ENCODE measurements around the gene NPPC.

Gene NPPC

DNA sequence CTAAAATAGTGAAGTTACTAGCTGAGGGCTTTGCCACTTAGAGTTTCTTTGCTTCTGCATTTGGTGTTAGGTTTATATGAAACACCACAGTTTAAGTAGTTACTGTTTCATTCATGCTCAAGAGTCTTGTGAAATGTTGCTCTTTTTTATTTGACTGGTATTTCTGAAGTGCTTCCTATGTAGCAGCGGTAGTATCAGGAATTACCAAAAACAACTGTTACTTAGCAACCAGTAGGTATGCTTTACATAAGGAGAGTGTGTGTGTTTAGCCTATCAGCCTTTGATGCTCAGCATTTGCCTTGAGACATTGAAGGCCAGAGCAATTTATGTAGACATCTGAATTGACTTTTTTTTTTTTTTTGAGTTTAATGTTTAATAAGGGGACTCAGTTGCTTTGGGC, 38.9 kb upstream of the NPPC start:
- TF ChIP-seq, protein P1, sequence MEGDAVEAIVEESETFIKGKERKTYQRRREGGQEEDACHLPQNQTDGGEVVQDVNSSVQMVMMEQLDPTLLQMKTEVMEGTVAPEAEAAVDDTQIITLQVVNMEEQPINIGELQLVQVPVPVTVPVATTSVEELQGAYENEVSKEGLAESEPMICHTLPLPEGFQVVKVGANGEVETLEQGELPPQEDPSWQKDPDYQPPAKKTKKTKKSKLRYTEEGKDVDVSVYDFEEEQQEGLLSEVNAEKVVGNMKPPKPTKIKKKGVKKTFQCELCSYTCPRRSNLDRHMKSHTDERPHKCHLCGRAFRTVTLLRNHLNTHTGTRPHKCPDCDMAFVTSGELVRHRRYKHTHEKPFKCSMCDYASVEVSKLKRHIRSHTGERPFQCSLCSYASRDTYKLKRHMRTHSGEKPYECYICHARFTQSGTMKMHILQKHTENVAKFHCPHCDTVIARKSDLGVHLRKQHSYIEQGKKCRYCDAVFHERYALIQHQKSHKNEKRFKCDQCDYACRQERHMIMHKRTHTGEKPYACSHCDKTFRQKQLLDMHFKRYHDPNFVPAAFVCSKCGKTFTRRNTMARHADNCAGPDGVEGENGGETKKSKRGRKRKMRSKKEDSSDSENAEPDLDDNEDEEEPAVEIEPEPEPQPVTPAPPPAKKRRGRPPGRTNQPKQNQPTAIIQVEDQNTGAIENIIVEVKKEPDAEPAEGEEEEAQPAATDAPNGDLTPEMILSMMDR (IDR thresholded peaks at IDR 0.05; ENCODE audit: poor library complexity, severe bottlenecking), result no peak
- peaks cover 8% of the 10 kb centered on the region for H3K4me1 ChIP-seq (ENCODE audit: insufficient read depth, poor library complexity, severe bottlenecking)
- no peaks in the 10 kb centered on the region for H3K9me3 ChIP-seq (ENCODE audit: severe bottlenecking)
- H3K4me3 ChIP-seq (ENCODE audit: severe bottlenecking), result no peak overlapping the region
- DNase-seq (ENCODE audit: low spot score) (no peak), ATAC-seq (ENCODE audit: low read depth) (no peak)
- H3K36me3 ChIP-seq (ENCODE audit: low read depth), result no peaks in the 10 kb centered on the region
- no peaks in the 10 kb centered on the region for H3K27me3 ChIP-seq (ENCODE audit: insufficient read depth, poor library complexity, severe bottlenecking)
- no peak overlapping the region for H3K27ac ChIP-seq (ENCODE audit: poor library complexity, severe bottlenecking)

DNA sequence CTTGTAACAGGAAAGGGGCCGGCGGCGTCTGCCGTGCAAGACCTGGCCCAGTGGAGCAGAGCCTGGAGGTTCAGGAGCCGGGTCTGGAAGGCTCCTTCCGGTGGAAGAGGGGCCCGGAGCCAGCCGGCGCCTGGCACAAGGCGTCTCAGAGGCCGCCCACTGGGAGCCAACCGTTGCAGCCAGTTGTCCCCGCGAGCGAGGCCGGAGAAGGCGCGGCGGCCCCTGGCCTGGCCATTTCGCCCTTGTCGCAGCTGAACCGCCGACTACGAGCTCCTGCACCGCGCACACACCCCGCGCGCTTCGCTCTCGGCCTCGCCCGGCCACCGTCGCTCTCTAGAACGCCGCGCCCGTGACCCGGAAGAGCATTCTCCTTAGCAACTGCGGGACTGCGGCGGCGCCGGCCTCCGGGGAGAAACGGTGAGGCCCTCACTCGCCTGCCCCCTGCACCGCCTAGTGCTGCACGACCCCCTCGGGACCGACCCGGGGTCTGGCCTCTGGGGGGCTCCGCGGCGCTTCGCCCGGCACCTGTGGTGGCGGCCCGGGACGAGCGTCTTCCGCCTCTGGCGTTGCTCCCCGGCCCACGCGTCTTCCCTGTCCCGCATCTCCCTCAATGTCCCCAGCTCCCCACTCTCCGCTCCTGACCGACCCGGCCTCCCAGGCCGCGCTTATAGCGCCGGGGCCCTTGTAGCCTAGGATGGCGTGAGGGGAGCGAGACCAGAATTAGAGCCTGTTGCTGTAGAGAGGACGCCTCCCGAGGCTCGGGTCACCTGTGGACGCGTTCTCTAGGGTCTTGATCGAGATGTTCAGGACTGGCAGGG, 35.4 kb upstream of the NPPC start, which contains the start of gene DIS3L2:
Gene DIS3L2, plus strand, starts transcription at position 365 of the 818 bp plus-strand sequence. CDS start 53,215 bp downstream, outside the sequence.
- Histone ChIP-seq H3K4me1 (ENCODE audit: insufficient read depth, poor library complexity, severe bottlenecking) (peaks cover 8% of the 10 kb centered on the region), H3K27me3 (ENCODE audit: insufficient read depth, poor library complexity, severe bottlenecking) (no peaks in the 10 kb centered on the region), H3K9me3 (ENCODE audit: severe bottlenecking) (no peaks in the 10 kb centered on the region), H3K4me3 (ENCODE audit: severe bottlenecking) (peak within 1 kb of the TSS; percentile 83), H3K27ac (ENCODE audit: poor library complexity, severe bottlenecking) (peak within 1 kb of the TSS; percentile 45), H3K36me3 (ENCODE audit: low read depth) (no peaks in the 10 kb centered on the region)
- peak; percentile 93 for ATAC-seq (ENCODE audit: low read depth)
- TF ChIP-seq, protein P1 (IDR thresholded peaks at IDR 0.05; ENCODE audit: poor library complexity, severe bottlenecking), result no peak
- peak; percentile 71 for DNase-seq (ENCODE audit: low spot score)

DNA sequence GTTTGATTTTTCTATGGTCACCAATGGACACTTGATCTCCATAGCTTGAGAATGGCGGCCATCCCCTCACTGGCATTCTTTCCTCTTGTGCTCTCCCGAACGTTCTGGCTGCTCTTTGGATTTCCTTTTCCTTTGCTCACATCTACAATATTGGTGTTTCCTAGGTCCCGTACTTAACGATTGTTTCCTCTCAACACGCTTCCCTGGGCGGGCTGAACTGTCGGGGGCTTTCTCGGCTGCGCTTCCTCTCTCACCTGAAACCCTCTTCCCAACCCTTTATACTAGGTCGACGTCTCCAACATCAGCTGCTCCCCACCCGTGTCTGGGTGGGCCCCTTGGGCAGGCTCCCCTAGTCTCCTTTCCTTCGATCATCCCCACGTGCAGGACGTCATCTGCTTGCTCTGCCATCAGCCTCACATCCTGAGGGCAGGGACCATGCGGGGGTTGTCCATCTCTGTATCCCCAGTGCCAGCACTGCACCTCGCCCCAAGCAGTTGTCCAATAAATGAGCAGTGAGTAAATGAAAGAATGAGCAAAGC, 34.7 kb upstream of the NPPC start:
- peak overlapping the region; percentile 45 for H3K27ac ChIP-seq (ENCODE audit: poor library complexity, severe bottlenecking)
- no peaks in the 10 kb centered on the region for H3K9me3 ChIP-seq (ENCODE audit: severe bottlenecking)
- H3K27me3 ChIP-seq (ENCODE audit: insufficient read depth, poor library complexity, severe bottlenecking), result no peaks in the 10 kb centered on the region
- H3K36me3 ChIP-seq (ENCODE audit: low read depth), result no peaks in the 10 kb centered on the region
- H3K4me3 ChIP-seq (ENCODE audit: severe bottlenecking), result peak overlapping the region; percentile 83
- TF ChIP-seq, protein P1 (IDR thresholded peaks at IDR 0.05; ENCODE audit: poor library complexity, severe bottlenecking), result no peak
- peaks cover 8% of the 10 kb centered on the region for H3K4me1 ChIP-seq (ENCODE audit: insufficient read depth, poor library complexity, severe bottlenecking)
- ATAC-seq (ENCODE audit: low read depth) (no peak; the same call in 2 of the 3 replicates), DNase-seq (ENCODE audit: low spot score) (no peak)

DNA sequence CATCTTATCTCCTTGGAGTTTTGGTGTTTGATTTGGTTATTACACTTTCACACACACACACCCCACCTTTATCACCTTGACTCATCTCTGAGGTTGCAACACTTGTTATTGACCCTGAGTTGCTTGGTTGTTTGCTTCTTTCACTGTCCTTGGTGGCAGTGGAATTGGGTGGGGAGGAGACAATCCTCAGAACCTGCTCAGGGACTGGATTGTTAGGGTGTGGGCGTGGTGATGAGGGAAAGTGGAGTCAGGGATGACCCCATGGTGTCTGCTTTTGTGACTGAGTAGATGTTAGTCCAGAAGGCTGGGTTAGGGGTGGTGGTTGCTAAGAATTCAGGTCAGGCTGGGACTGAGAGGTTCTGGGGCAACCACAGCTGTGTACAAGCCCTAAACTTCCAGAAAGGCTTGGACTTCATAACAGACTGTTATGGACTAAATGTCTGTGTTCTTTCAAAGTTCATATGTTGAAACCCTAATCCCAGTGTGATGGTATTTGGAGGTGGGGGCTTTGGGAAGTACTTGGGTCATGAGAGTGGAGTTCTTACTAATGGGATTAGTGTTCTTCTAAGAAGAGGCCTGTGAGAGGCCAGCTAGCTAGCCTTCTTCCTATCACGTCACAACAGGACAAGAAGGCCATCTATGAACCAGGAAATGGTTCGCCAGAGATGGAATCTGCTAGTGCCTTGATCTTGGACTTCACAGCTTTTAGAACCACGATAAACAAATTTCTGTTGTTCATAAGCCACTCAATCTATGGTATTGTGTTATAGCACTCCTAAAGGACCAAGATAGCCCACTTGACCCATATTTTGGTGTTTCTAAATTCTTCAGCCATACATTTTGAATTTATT, 31.9 kb upstream of the NPPC start:
- peaks cover 8% of the 10 kb centered on the region for H3K4me1 ChIP-seq (ENCODE audit: insufficient read depth, poor library complexity, severe bottlenecking)
- H3K4me3 ChIP-seq (ENCODE audit: severe bottlenecking), result no peak overlapping the region
- TF ChIP-seq, protein P1 (IDR thresholded peaks at IDR 0.05; ENCODE audit: poor library complexity, severe bottlenecking), result no peak
- no peaks in the 10 kb centered on the region for H3K27me3 ChIP-seq (ENCODE audit: insufficient read depth, poor library complexity, severe bottlenecking)
- no peaks in the 10 kb centered on the region for H3K9me3 ChIP-seq (ENCODE audit: severe bottlenecking)
- DNase-seq (ENCODE audit: low spot score), result no peak
- H3K27ac ChIP-seq (ENCODE audit: poor library complexity, severe bottlenecking), result no peak overlapping the region
- ATAC-seq (ENCODE audit: low read depth), result no peak
- H3K36me3 ChIP-seq (ENCODE audit: low read depth), result no peaks in the 10 kb centered on the region

Data from RWPE2 (cell line).